HL-60 (cell line): ENCODE data around the gene AFF3.

Experiments used
- DNase-seq, 2 experiments: peaks; one replicate each; pipeline ENCODE4 v3.0.0-alpha.2; 2010 to 2020; ENCODE audit warnings: low read depth in 1 of 2, low spot score in 1 of 2
- H3K27ac ChIP-seq: fragments of 250-450 bp; sonication (Bioruptor Pico); replicated peaks from 2 replicates; pipeline ENCODE4 v1.5.1; 2020; ENCODE audit warnings: mild to moderate bottlenecking, moderate library complexity
- H3K27me3 ChIP-seq: fragments of 250-450 bp; sonication (Bioruptor Pico); 2 replicates; pipeline ENCODE4 v1.5.1; 2021; ENCODE audit warnings: mild to moderate bottlenecking, moderate library complexity; ENCODE audit not compliant: insufficient read depth, poor library complexity, severe bottlenecking
- H3K4me3 ChIP-seq: replicated peaks from 2 replicates; pipeline ENCODE4 v1.5.1; 2011; ENCODE audit warnings: mild to moderate bottlenecking, control low read depth, low read length; ENCODE audit not compliant: insufficient read depth
- CTCF ChIP-seq: IDR thresholded peaks from one replicate; pipeline ENCODE4 v1.5.1; 2011; ENCODE audit warnings: low read length, control low read depth, inconsistent platforms; ENCODE audit not compliant: insufficient read depth
- GABPA ChIP-seq: IDR thresholded peaks from 2 replicates; pipeline ENCODE4 v1.6.1; 2012; ENCODE audit warnings: low read depth
- POLR2AphosphoS5 ChIP-seq: IDR thresholded peaks from 2 replicates; pipeline ENCODE4 v1.6.1; 2012; ENCODE audit warnings: low read depth
- REST ChIP-seq: IDR thresholded peaks from 2 replicates; pipeline ENCODE4 v1.6.1; 2012; ENCODE audit warnings: low read depth; ENCODE audit not compliant: insufficient replicate concordance
- SPI1 ChIP-seq: IDR thresholded peaks from 2 replicates; pipeline ENCODE4 v1.6.1; 2012; ENCODE audit warnings: low read depth, mild to moderate bottlenecking, borderline replicate concordance

The AFF3 gene

GRCh38 chr2:99520195-99520594, 622.2 kb downstream of the AFF3 start:
- no peak for DNase-seq
- TF ChIP-seq REST (no peak), POLR2AphosphoS5 (no peak), CTCF (no peak), SPI1 (no peak), GABPA (no peak)
- Histone ChIP-seq H3K27ac (no peak overlapping the region), H3K27me3 (no peaks in the 10 kb centered on the region), H3K4me3 (no peak overlapping the region)

- peak overlapping the region; percentile 25; the same call in 1 of the 2 replicates for H3K27ac ChIP-seq
- TF ChIP-seq REST (no peak), SPI1 (no peak), CTCF (no peak), GABPA (no peak), POLR2AphosphoS5 (no peak)
- H3K27me3 ChIP-seq: no peaks in the 10 kb centered on the region
- no peak overlapping the region for H3K4me3 ChIP-seq
- DNase-seq: no peak
These were observed 628.0 kb downstream of the AFF3 start for GRCh38 chr2:99514357-99514756.

- Histone ChIP-seq H3K27ac (no peak overlapping the region), H3K27me3 (no peaks in the 10 kb centered on the region), H3K4me3 (no peak overlapping the region)
- no peak for DNase-seq
- TF ChIP-seq CTCF: no peak
- TF ChIP-seq SPI1: no peak
- TF ChIP-seq POLR2AphosphoS5: no peak
- no peak for TF ChIP-seq GABPA
- no peak for TF ChIP-seq REST
These were observed 630.2 kb downstream of the AFF3 start for GRCh38 chr2:99512181-99512591.
